GM06990 (cell line): Measurements from ENCODE around the gene MGMT.

Experiments used
- DNase-seq: peaks from one replicate; pipeline ENCODE4 v3.0.0-alpha.2; 2011; ENCODE audit not compliant: insufficient read length; ENCODE audit errors: extremely low read depth
- H3K27me3 ChIP-seq: replicated peaks from 2 replicates; pipeline ENCODE4 v1.6.0; 2011; ENCODE audit warnings: low read length; ENCODE audit not compliant: control insufficient read depth, insufficient read depth
- H3K36me3 ChIP-seq: 2 replicates; pipeline ENCODE4 v1.5.1; 2011; ENCODE audit warnings: low read length; ENCODE audit not compliant: control insufficient read depth, insufficient read depth
- H3K4me3 ChIP-seq: replicated peaks from 2 replicates; pipeline ENCODE4 v1.5.1; 2011; ENCODE audit warnings: low read depth, mild to moderate bottlenecking, control low read depth, low read length
- TF ChIP-seq, protein P1 (sequence below): IDR thresholded peaks from 2 replicates; pipeline ENCODE4 v1.5.1; 2011; ENCODE audit warnings: low read length, control low read depth, mild to moderate bottlenecking, inconsistent platforms; ENCODE audit not compliant: insufficient read depth, poor library complexity, severe bottlenecking

Gene MGMT

GRCh38 chr10:129800796-129801340 lies 333.8 kb downstream of the MGMT start:
- DNase-seq = no peak
- Histone ChIP-seq H3K27me3 (no peaks in the 10 kb centered on the region), H3K36me3 (no peaks in the 10 kb centered on the region), H3K4me3 (no peak overlapping the region)
- TF ChIP-seq, protein P1, sequence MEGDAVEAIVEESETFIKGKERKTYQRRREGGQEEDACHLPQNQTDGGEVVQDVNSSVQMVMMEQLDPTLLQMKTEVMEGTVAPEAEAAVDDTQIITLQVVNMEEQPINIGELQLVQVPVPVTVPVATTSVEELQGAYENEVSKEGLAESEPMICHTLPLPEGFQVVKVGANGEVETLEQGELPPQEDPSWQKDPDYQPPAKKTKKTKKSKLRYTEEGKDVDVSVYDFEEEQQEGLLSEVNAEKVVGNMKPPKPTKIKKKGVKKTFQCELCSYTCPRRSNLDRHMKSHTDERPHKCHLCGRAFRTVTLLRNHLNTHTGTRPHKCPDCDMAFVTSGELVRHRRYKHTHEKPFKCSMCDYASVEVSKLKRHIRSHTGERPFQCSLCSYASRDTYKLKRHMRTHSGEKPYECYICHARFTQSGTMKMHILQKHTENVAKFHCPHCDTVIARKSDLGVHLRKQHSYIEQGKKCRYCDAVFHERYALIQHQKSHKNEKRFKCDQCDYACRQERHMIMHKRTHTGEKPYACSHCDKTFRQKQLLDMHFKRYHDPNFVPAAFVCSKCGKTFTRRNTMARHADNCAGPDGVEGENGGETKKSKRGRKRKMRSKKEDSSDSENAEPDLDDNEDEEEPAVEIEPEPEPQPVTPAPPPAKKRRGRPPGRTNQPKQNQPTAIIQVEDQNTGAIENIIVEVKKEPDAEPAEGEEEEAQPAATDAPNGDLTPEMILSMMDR = no peak

DNA sequence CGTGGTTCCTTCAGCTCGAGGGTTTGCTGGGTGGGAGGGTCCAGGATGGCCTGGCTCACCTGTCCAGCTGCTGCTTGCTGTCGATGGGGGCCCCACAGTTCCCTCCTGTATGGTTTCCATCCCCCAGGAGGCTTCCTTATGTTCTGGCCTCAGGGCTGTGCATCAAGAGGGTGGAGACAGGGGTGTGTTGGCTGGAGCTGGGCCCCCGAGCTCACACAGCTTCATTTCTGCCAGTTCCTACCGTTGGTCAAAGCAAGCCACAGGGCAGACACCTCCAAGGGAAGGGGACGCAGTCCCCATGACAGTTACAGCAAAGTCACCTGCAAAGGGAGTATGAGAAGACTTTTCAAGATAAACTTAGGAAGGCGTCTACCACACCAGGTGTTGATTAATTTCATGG lies 340.2 kb downstream of the MGMT start:
- DNase-seq = no peak
- TF ChIP-seq, protein P1 = no peak
- Histone ChIP-seq H3K36me3 (no peaks in the 10 kb centered on the region), H3K27me3 (no peaks in the 10 kb centered on the region), H3K4me3 (no peak overlapping the region)

GRCh38 chr10:129808092-129808983 lies 341.3 kb downstream of the MGMT start:
- H3K27me3 ChIP-seq = no peaks in the 10 kb centered on the region
- no peaks in the 10 kb centered on the region for H3K36me3 ChIP-seq
- no peak overlapping the region for H3K4me3 ChIP-seq
- DNase-seq = no peak
- TF ChIP-seq, protein P1 = no peak

- no peaks in the 10 kb centered on the region for H3K27me3 ChIP-seq
- no peaks in the 10 kb centered on the region for H3K36me3 ChIP-seq
- DNase-seq = no peak
- no peak overlapping the region for H3K4me3 ChIP-seq
- TF ChIP-seq, protein P1 = no peak
Measured at GRCh38 chr10:129809431-129809830, 342.4 kb downstream of the MGMT start.

GRCh38 chr10:129809841-129810240 lies 342.8 kb downstream of the MGMT start:
- Histone ChIP-seq H3K27me3 (no peaks in the 10 kb centered on the region), H3K4me3 (no peak overlapping the region), H3K36me3 (no peaks in the 10 kb centered on the region)
- TF ChIP-seq, protein P1 = no peak
- DNase-seq = no peak
